Prostate gland (tissue), 2 donors: ENCODE data around the gene TMBIM6. TPM values are rescaled to one million over a fixed set of nuclear protein-coding genes. Genes with fewer than 3 reads are reported as not detected.

Experiments
- DNase-seq: peaks from one replicate; pipeline ENCODE4 v3.0.0-alpha.2; 2019; ENCODE audit warnings: low spot score
- H3K27ac ChIP-seq, 2 donors: fragments of 200-600 bp; sonication (generic); 2 replicates each; pipeline ENCODE4 v1.5.1; 2017 to 2019
- H3K27me3 ChIP-seq: fragments of 200-600 bp; sonication (generic); replicated peaks from 2 replicates; pipeline ENCODE4 v1.5.1; 2019; ENCODE audit not compliant: insufficient read depth
- H3K36me3 ChIP-seq, 2 donors: fragments of 200-600 bp; sonication (generic); 1 replicate in 1 of 2; 2 replicates in 1 of 2; pipeline versions ENCODE4 v1.5.1 to v1.8.1; 2017 to 2019
- H3K4me1 ChIP-seq: fragments of 200-600 bp; sonication (generic); replicated peaks from 2 replicates; pipeline ENCODE4 v1.5.1; 2019
- H3K4me3 ChIP-seq, 2 donors: fragments of 200-600 bp; sonication (generic); 2 replicates each; pipeline ENCODE4 v1.5.1; 2017 to 2019
- H3K9me3 ChIP-seq: fragments of 200-600 bp; sonication (generic); 2 replicates; pipeline ENCODE4 v1.5.1; 2017
- POLR2A ChIP-seq: fragments of 450-650 bp; IDR thresholded peaks from one replicate; pipeline ENCODE4 v1.6.1; 2016; ENCODE audit warnings: antibody characterized with exemption, mild to moderate bottlenecking
- POLR2AphosphoS5 ChIP-seq: sonication (generic); formaldehyde crosslinking; IDR thresholded peaks from one replicate; pipeline ENCODE4 v1.6.1; 2017; ENCODE audit warnings: antibody characterized with exemption
- whole genome bisulfite sequencing: methylation state at CpG from one replicate; pipeline ENCODE4 v1.1.5; 2018; 5-methylcytosine and 5-hydroxymethylcytosine counted together
- intact Hi-C: fragments of 100-400 bp; cut with DNase I; formaldehyde crosslinking; loops from one replicate; pipeline ENCODE4 v1.14.2; 2022
- total RNA-seq, 2 donors: library from RNA; depleted of rRNA; stranded (reverse); fragments of >200 nt; gene quantifications; one replicate each; pipeline ENCODE4 v1.1.0, GENCODE V29; 2016
- TF ChIP-seq, protein P1 (sequence below), 4 experiments: fragments of 200-600 bp in 2 of 4; fragments of 450-650 bp in 2 of 4; sonication (generic) in 2 of 4; IDR thresholded peaks; 1 replicate in 3 of 4; 2 replicates in 1 of 4; pipeline ENCODE4 v1.5.1; 2016 to 2019; ENCODE audit warnings: antibody characterized with exemption in 4 of 4, mild to moderate bottlenecking in 2 of 4, moderate library complexity in 2 of 4

Gene TMBIM6
- total RNA-seq, 2 donors from 2014 or later: 541 to 778 TPM

DNA sequence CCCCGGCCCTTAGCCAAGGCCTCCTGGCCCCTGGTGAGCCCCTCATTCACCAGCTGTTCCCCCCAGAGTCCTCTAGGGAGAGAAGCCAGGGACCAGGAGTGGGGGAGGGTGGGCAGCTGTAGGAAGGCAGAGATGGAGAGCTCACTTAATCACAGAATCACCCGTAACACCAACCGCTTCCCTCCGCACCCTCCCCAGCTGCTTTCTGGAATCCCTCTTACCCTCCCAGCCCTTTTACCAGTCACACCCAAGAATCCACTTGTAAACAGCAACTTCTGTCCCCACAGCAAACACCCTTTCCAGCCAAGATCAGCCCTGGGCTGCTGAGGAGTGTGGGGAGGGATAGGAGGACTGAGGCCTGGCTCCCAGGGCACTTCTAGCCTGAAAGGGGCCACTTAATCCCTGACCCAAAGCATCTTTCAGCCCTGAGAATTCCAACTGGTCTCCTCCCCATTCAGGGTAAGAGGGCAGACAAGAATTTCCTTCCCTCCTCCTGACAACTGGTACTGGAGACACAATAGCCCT lies 68.1 kb downstream of the TMBIM6 start:
- Histone ChIP-seq H3K27me3 (no peaks in the 10 kb centered on the region), H3K9me3 (no peaks in the 10 kb centered on the region), H3K4me3 (no peak overlapping the region), H3K4me1 (no peaks in the 10 kb centered on the region), H3K27ac (peak overlapping the region; percentile 29 to 45), H3K36me3 (no peaks in the 10 kb centered on the region)
- WGBS: 32% methylated on average over 4 of the region's 4 CpGs
- TF ChIP-seq POLR2A: no peak
- TF ChIP-seq, protein P1, sequence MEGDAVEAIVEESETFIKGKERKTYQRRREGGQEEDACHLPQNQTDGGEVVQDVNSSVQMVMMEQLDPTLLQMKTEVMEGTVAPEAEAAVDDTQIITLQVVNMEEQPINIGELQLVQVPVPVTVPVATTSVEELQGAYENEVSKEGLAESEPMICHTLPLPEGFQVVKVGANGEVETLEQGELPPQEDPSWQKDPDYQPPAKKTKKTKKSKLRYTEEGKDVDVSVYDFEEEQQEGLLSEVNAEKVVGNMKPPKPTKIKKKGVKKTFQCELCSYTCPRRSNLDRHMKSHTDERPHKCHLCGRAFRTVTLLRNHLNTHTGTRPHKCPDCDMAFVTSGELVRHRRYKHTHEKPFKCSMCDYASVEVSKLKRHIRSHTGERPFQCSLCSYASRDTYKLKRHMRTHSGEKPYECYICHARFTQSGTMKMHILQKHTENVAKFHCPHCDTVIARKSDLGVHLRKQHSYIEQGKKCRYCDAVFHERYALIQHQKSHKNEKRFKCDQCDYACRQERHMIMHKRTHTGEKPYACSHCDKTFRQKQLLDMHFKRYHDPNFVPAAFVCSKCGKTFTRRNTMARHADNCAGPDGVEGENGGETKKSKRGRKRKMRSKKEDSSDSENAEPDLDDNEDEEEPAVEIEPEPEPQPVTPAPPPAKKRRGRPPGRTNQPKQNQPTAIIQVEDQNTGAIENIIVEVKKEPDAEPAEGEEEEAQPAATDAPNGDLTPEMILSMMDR (IDR thresholded peaks at IDR 0.05): no peak
- no peak for TF ChIP-seq POLR2AphosphoS5
- intact Hi-C loops: no loop called here
- DNase-seq: no peak

DNA sequence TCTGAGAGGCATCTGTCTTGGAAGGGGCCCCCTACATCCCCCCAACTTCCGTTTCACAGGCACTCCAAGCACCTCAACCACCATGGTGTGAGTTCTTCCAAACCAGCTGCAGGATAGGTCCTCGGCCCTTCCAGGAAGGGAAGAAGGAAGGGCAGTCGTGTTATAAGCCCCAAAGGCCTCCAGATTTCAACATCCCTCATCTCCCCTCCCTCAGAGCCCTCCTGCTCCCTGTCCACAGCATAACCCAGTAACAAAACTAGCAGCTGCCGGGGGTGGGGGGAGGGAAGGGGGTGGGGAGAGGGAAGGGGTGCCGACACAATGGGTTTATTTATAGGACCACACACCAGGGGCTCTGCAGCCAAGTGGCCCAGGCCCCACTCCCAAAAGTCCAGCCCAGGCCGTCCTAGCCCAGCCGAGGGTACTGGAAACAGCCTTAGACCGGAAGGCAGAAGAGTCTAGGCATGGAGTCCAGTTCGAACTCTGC lies 68.6 kb downstream of the TMBIM6 start:
- no peak overlapping the region for H3K4me3 ChIP-seq
- H3K9me3 ChIP-seq: no peaks in the 10 kb centered on the region
- intact Hi-C loops: no loop called here
- H3K27ac ChIP-seq: peak overlapping the region in 1 of 2 donors; percentile 29
- H3K36me3 ChIP-seq: no peaks in the 10 kb centered on the region
- WGBS: 38% methylated on average over 9 of the region's 9 CpGs
- no peak for DNase-seq
- TF ChIP-seq POLR2A: no peak
- TF ChIP-seq, protein P1 (IDR thresholded peaks at IDR 0.05): no peak
- TF ChIP-seq POLR2AphosphoS5: no peak
- H3K27me3 ChIP-seq: no peaks in the 10 kb centered on the region
- H3K4me1 ChIP-seq: no peaks in the 10 kb centered on the region

DNA sequence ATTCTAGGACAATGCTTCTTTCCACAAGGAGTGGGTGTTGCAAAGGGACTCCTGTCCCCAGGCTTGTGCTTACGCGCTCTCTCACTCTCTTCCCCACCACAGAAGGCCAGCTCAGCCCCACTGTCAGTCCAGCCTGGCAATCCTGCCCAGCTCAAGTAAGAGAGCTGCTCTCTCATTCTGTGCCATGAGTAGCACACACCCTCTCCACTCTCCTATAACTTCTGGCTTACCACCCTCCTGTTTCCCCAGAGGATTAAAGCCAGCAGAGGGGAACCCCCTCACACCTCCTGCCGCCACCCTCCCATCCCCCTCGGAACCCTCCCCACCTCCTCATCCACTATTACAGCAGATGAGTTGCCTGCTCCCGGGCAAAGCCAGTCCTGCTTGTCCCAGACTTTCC lies 69.8 kb downstream of the TMBIM6 start:
- Histone ChIP-seq H3K36me3 (no peaks in the 10 kb centered on the region), H3K4me1 (no peaks in the 10 kb centered on the region), H3K4me3 (no peak overlapping the region), H3K27me3 (no peaks in the 10 kb centered on the region), H3K27ac (no peak overlapping the region), H3K9me3 (no peaks in the 10 kb centered on the region)
- DNase-seq: no peak
- TF ChIP-seq POLR2A (no peak), POLR2AphosphoS5 (no peak)
- TF ChIP-seq, protein P1 (IDR thresholded peaks at IDR 0.05): no peak
- 75% methylated on average over 5 of the region's 5 CpGs for WGBS
- intact Hi-C loops: no loop called here

DNA sequence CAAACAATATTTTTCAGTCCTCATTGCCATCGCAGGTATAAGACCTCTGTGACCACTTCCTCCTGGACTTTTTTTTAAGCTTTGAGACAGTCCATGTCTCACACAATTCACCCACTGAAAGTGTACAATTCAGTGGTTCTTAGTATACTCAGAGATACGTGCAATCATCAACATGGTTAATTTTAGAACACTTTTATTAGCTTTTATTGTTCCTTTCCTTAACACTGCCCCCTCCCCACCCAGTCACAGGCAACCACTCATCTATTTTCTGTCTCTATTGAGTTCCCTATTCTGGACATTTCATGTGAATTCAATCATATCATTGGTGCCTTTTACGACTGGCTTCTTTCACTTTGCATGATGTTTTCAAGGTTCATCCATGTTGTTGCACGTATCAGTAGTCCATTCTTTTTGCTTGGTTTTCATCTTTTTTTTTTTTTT lies 70.6 kb downstream of the TMBIM6 start:
- intact Hi-C loops: no loop called here
- no peak for TF ChIP-seq POLR2A
- TF ChIP-seq, protein P1 (IDR thresholded peaks at IDR 0.05): no peak
- TF ChIP-seq POLR2AphosphoS5: no peak
- Histone ChIP-seq H3K9me3 (no peaks in the 10 kb centered on the region), H3K36me3 (no peaks in the 10 kb centered on the region), H3K27ac (no peak overlapping the region), H3K4me3 (no peak overlapping the region), H3K4me1 (no peaks in the 10 kb centered on the region), H3K27me3 (no peaks in the 10 kb centered on the region)
- no peak for DNase-seq
- WGBS: 78% methylated on average over 4 of the region's 4 CpGs

DNA sequence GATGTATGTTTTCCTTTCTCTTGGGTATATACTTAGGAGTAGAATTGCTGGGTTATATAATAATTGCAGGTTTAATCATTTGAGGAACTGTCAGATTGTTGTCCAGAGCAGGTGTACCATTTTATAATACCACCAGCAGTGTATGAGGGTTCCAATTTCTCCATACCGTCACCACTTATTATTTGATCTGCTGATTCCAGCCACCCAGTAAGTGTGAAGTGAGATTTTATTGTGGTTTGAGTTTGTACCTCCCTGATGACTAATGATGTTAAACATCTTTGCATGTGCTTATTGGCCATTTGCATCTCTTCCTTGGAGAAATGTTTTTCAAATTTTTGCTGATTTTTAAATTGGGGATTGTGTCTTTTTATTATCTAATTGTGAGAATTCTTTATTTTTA lies 71.8 kb downstream of the TMBIM6 start:
- Histone ChIP-seq H3K27me3 (no peaks in the 10 kb centered on the region), H3K4me3 (no peak overlapping the region), H3K4me1 (no peaks in the 10 kb centered on the region), H3K27ac (no peak overlapping the region), H3K36me3 (no peaks in the 10 kb centered on the region), H3K9me3 (no peaks in the 10 kb centered on the region)
- DNase-seq: no peak
- intact Hi-C loops: no loop called here
- TF ChIP-seq, protein P1 (IDR thresholded peaks at IDR 0.05): no peak
- no peak for TF ChIP-seq POLR2A
- no peak for TF ChIP-seq POLR2AphosphoS5
- WGBS: 62% methylated on average over 1 of the region's 1 CpG
